Chondrocyte (in vitro differentiated cells): Measurements from ENCODE around the gene NCKAP1. TPM values are rescaled to one million over a fixed set of nuclear protein-coding genes. Genes with fewer than 3 reads are reported as not detected.

ENCODE experiments used
- DNase-seq: peaks from one replicate; pipeline ENCODE4 v3.0.0; 2021; ENCODE audit warnings: mixed read lengths, low spot score
- H3K27ac Mint-ChIP-seq: one replicate; pipeline ENCODE4 v1.8.0; 2021; ENCODE audit warnings: mild to moderate bottlenecking, moderate library complexity, mixed read lengths; ENCODE audit not compliant: unreplicated experiment
- H3K27me3 Mint-ChIP-seq: 2 replicates; pipeline ENCODE4 v1.8.0; 2021; ENCODE audit warnings: low read depth, mixed read lengths
- H3K36me3 Mint-ChIP-seq: 2 replicates; pipeline ENCODE4 v1.8.0; 2021; ENCODE audit warnings: low read depth, mixed read lengths
- H3K4me1 Mint-ChIP-seq: 2 replicates; pipeline ENCODE4 v1.8.0; 2021; ENCODE audit warnings: low read depth, mild to moderate bottlenecking, mixed read lengths
- H3K4me3 Mint-ChIP-seq: one replicate; pipeline ENCODE4 v1.8.0; 2021; ENCODE audit warnings: mild to moderate bottlenecking, moderate library complexity, mixed read lengths; ENCODE audit not compliant: unreplicated experiment
- H3K9me3 Mint-ChIP-seq: 2 replicates; pipeline ENCODE4 v1.8.0; 2021; ENCODE audit warnings: low read depth, mixed read lengths
- CTCF ChIP-seq: fragments of 200-600 bp; sonication (generic); IDR thresholded peaks from 2 replicates; pipeline ENCODE4 v1.5.0; 2021; ENCODE audit warnings: antibody characterized with exemption, mild to moderate bottlenecking, moderate library complexity
- total RNA-seq: library from RNA; stranded (reverse); gene quantifications from 3 replicates; pipeline ENCODE4 v1.2.1, GENCODE V29; 2021

The NCKAP1 gene
- total RNA-seq, 1 donor from 2014 or later, result 189 TPM

- TF ChIP-seq CTCF, result no peak
- Mint-ChIP-seq H3K4me1 (peaks cover 49% of the 10 kb centered on the region), H3K9me3 (no peaks in the 10 kb centered on the region), H3K27me3 (no peaks in the 10 kb centered on the region), H3K36me3 (peaks cover 20% of the 10 kb centered on the region), H3K4me3 (no peak overlapping the region), H3K27ac (peak overlapping the region; percentile 32)
- no peak for DNase-seq
Observed at GRCh38 chr2:182950546-182950945, 87.7 kb downstream of the NCKAP1 start.

DNA sequence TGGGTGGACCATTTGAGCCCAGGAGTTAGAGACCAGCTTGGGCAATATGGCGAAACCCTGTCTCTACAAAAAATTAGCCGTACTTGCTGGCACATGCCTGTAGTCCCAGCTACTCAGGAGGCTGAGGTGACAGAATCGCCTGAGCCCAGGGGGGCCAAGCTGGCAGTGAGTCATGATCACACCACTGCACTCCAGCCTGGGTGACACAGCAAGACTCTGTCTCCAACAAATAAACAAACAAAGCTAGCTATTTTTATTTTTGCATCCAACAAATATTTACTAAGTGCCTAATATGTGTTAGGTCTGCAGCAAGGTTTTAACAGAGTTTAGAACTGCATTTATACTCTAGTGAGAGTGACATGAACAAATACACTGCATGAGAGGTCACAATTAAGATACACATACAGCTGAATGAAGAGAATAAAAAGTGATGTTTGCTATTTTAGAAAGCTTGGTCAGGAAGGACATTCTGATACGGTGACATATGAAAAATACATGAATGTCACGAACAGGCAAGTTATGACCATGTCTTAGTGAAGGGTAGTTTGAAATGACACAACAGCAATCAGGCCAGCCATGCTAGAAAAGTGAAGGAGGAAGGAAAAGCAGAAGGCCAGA is 88.6 kb downstream of the NCKAP1 start:
- Mint-ChIP-seq H3K4me1 (peaks cover 49% of the 10 kb centered on the region), H3K27ac (peak overlapping the region; percentile 57), H3K4me3 (no peak overlapping the region), H3K27me3 (no peaks in the 10 kb centered on the region), H3K9me3 (no peaks in the 10 kb centered on the region), H3K36me3 (peaks cover 21% of the 10 kb centered on the region)
- TF ChIP-seq CTCF, result no peak
- DNase-seq, result no peak

- Mint-ChIP-seq H3K4me3 (no peak overlapping the region), H3K27ac (no peak overlapping the region), H3K4me1 (peaks cover 49% of the 10 kb centered on the region), H3K36me3 (peaks cover 21% of the 10 kb centered on the region), H3K27me3 (no peaks in the 10 kb centered on the region), H3K9me3 (no peaks in the 10 kb centered on the region)
- no peak for DNase-seq
- TF ChIP-seq CTCF, result no peak
Observed at GRCh38 chr2:182949052-182949451, 89.2 kb downstream of the NCKAP1 start.

- no peak overlapping the region for H3K4me3 Mint-ChIP-seq
- H3K27me3 Mint-ChIP-seq, result no peaks in the 10 kb centered on the region
- TF ChIP-seq CTCF, result no peak
- H3K9me3 Mint-ChIP-seq, result no peaks in the 10 kb centered on the region
- H3K4me1 Mint-ChIP-seq, result peaks cover 38% of the 10 kb centered on the region
- H3K36me3 Mint-ChIP-seq, result peaks cover 21% of the 10 kb centered on the region
- no peak overlapping the region for H3K27ac Mint-ChIP-seq
- DNase-seq, result no peak
Observed at GRCh38 chr2:182946958-182947369, 91.3 kb downstream of the NCKAP1 start.

GRCh38 chr2:182943339-182943738 is 94.9 kb downstream of the NCKAP1 start:
- Mint-ChIP-seq H3K4me1 (peaks cover 12% of the 10 kb centered on the region), H3K36me3 (peaks cover 27% of the 10 kb centered on the region), H3K27me3 (no peaks in the 10 kb centered on the region), H3K27ac (no peak overlapping the region), H3K4me3 (no peak overlapping the region), H3K9me3 (no peaks in the 10 kb centered on the region)
- no peak for TF ChIP-seq CTCF
- no peak for DNase-seq
